BE2C (cell line): Measurements from ENCODE around the gene ITGB7.

Source experiments
- DNase-seq: peaks from one replicate; pipeline ENCODE4 v3.0.0-alpha.2; 2020
- H3K27me3 ChIP-seq: fragments of 250-450 bp; sonication (Bioruptor Pico); 2 replicates; pipeline ENCODE4 v1.5.1; 2020; ENCODE audit warnings: mild to moderate bottlenecking
- H3K36me3 ChIP-seq: fragments of 250-450 bp; sonication (Bioruptor Pico); 2 replicates; pipeline ENCODE4 v1.5.1; 2020; ENCODE audit warnings: mild to moderate bottlenecking
- H3K4me1 ChIP-seq: fragments of 250-450 bp; sonication (Bioruptor Pico); 2 replicates; pipeline ENCODE4 v1.5.1; 2020
- H3K4me3 ChIP-seq: 2 replicates; pipeline ENCODE4 v1.5.1; 2011; ENCODE audit warnings: low read depth, low read length
- H3K9me3 ChIP-seq: fragments of 250-450 bp; sonication (Bioruptor Pico); 2 replicates; pipeline ENCODE4 v1.5.1; 2020
- CTCF ChIP-seq: IDR thresholded peaks from 2 replicates; pipeline ENCODE4 v1.5.1; 2012; ENCODE audit warnings: mild to moderate bottlenecking, low read depth, low read length

ITGB7 gene

GRCh38 chr12:53147653-53148052 is 59.4 kb downstream of the ITGB7 start:
- no peaks in the 10 kb centered on the region for H3K27me3 ChIP-seq

GRCh38 chr12:53147181-53147580 is 59.9 kb downstream of the ITGB7 start:
- no peaks in the 10 kb centered on the region for H3K27me3 ChIP-seq
- TF ChIP-seq CTCF: no peak
- no peak overlapping the region for H3K4me3 ChIP-seq
- H3K36me3 ChIP-seq: no peaks in the 10 kb centered on the region
- no peaks in the 10 kb centered on the region for H3K9me3 ChIP-seq
- no peak for DNase-seq
- H3K4me1 ChIP-seq: no peaks in the 10 kb centered on the region

More at GRCh38 chr12:53147653-53148052, 59.4 kb downstream of the ITGB7 start:
- Histone ChIP-seq H3K4me3 (no peak overlapping the region), H3K36me3 (no peaks in the 10 kb centered on the region), H3K4me1 (no peaks in the 10 kb centered on the region), H3K9me3 (no peaks in the 10 kb centered on the region)
- no peak for TF ChIP-seq CTCF
- DNase-seq: no peak

GRCh38 chr12:53145383-53146260 is 61.4 kb downstream of the ITGB7 start:
- Histone ChIP-seq H3K9me3 (no peaks in the 10 kb centered on the region), H3K4me1 (no peaks in the 10 kb centered on the region), H3K4me3 (no peak overlapping the region), H3K36me3 (no peaks in the 10 kb centered on the region), H3K27me3 (no peaks in the 10 kb centered on the region)
- no peak for DNase-seq
- no peak for TF ChIP-seq CTCF

- H3K27me3 ChIP-seq: no peaks in the 10 kb centered on the region
- no peaks in the 10 kb centered on the region for H3K36me3 ChIP-seq
- H3K9me3 ChIP-seq: no peaks in the 10 kb centered on the region
- no peak overlapping the region for H3K4me3 ChIP-seq
- TF ChIP-seq CTCF: no peak
- no peak for DNase-seq
- no peaks in the 10 kb centered on the region for H3K4me1 ChIP-seq
Observed at GRCh38 chr12:53143355-53143754, 63.7 kb downstream of the ITGB7 start.
